ENCODE measurements around the gene DNPEP.
"Not testable (repeated sequence)": the region's sequence is repeated elsewhere in the genome, so short reads cannot be mapped to it uniquely, and the experiment has no call there.

Gene DNPEP

DNA sequence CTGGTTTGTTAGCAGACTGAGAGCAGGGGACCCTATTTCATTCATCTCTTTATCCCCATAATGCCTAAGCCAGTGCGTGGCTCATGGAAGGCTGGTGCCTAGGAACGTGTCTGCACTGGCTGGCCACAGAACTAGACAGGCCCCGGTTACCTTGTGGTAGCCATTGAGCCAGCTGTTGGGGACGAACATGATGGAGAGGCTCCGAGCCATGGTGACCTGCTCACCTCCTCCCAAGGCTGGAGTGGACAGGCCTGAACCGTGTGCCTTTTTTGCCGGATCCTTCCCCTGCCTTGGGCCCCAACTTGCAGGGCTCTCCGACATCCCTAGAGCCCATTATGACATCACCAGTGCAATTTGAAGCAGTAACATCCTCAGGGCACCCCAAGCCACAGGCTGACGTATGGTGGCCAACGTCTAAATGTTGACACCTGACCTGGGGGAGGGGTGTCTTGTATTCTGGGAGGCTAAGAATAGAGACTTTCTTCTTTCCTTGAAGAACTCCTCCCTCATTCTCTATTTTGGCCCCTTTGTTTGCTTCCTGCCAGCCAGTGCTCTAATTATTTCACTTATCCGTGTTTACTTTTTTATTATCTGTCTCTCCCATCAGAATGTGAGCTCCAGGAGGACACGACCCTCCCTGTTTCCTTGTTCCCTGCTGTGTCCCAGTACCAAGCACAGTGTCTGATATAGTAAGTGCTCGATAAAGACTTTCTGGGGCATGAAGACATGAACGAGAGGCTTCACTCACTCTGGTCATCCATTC lies 12.2 kb upstream of the DNPEP start:
- DNase-seq: no peak

DNA sequence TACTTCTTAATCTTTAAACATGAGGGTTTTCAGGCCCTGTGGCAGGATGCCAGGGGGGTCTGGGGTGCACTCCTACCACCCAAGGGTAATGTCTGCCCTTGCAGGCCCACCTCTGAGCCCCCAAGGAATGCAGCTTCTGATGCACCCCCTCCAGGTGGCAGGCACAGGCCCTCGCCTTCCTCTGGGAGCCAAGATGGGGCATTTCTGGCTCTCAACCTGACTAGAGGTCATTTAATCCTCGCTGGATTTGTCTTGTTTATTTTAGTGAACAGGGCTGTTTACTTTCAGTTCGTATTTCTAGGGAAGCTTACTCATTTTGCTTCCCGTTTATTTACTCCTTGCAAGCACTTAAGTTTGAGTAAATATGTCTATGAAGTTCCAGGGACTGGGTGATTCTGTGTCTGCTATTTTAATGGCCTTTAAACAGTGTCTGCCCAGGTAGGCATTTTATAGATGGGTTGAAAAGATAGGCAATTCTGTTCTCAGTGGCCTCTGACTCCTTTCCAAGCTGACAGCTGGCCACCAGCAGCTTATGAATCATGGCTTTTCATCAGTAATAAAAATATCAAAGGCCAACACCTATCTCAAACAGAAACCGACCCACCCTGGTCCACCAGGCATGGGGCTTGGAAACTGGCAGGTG lies 11.1 kb upstream of the DNPEP start:
- no peak for DNase-seq

DNA sequence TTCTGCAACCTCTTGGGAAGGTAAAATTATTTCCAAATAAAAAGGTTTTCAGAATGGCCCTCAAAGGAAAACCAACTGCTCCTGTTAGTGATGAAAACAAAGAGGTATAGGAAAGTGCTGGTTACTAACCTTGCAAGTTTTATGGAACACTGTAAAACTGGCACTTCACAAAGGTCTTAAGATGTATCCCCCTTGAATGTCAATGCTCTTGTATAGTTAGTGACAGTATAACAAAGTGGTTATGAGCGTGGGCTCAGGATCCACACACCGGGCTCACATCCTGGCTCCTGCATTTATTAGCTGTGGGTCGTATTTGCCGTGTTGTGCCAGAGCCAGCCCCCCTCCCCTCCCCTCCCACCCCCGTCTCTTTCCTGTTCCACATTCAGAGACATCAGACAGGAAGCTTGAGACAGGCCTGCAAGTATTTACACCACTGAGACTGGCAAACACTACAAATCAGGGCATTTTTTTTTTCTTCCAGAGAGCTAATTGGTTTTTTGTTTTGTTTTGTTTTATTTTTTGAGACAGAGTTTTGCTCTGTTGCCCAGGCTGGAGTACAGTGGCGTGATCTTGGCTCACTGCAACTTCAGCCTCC lies 9.2 kb upstream of the DNPEP start:
- peak in 1 of 5 experiments; percentile 36 for DNase-seq

DNA sequence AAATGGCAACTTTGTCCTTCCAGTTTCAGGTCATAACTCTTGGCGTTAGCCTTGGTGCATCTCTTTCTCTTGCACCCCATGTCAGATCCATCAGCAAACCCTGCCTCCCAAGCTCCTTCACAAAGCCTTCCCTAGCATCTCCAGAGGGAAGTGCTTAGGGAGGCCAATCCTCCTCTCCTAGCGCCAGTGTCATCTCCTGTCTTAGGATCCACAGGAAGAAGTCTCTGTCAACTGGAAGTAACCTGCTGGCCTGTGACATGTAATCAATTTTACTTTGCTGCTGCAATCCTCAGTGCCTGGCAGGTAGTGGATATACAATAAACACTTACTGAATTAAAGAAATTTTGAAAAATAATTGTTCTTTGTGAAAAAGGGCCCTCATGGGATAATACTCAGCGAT lies 7.9 kb upstream of the DNPEP start:
- DNase-seq: no peak

GRCh38 chr2:219395056-219395455 lies 7.3 kb upstream of the DNPEP start:
- not testable (repeated sequence) for DNase-seq

DNA sequence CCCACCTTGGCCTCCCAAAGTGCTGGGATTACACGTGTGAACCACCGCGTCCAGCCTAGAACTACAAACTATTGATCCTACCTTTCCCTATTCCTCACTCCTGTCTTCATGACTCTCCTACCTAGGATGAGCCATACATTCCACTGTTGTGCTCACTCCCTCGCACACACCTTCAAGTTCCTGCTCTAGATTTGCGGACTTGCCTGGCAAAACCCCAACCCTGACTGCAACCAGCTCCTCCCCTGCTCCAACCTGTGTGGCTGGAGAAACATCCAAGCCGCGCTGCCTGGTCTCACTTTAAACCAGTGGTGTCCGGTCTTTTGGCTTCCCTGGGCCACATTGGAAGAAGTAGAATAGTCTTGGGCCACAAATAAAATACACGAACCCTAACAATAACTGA lies 5.0 kb upstream of the DNPEP start:
- no peak for DNase-seq

GRCh38 chr2:219388907-219389156 lies 1.1 kb upstream of the DNPEP start:
- DNase-seq: no peak

- peak; percentile 97 to 100 (median 98) for DNase-seq
Measured at GRCh38 chr2:219388121-219388906, 602 bp upstream of the DNPEP start.

DNA sequence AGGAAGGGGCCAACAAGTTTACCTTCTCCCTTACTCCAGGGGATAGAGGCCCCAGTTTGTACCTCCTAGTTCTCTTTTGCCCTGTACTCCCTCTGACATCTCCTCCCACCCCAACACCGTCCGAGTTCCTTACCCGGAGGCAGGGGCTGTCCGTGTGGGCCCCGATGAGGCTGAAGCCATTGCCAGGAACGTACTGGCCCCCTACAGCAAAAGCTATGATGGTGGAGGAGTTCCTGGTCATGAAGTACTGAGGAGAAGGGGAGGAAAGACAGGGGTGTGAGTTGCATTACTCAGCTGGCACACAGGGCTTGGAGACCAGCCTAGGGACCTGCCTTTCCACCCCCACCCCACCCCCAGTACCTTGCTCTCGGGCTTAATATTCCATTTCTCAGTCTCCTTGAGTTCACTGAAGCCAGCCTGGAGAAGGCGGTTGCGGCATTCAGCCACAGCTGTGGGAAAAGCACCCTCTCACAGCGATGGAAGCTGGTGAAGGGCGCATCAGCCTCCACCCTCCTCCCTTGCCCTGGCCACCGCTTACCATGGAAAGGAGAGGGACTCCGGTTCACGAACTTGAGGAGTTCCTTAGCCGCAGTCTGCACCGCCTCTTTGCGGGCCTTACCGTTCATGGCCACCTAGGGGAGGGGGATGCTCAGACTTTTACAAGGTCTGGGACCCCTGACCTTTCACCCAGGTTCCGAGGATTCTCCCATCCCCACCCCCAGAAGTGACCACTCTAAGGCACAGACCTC lies 1.0 kb downstream of the DNPEP start:
- DNase-seq: peak in 1 of 5 experiments; percentile 25

DNA sequence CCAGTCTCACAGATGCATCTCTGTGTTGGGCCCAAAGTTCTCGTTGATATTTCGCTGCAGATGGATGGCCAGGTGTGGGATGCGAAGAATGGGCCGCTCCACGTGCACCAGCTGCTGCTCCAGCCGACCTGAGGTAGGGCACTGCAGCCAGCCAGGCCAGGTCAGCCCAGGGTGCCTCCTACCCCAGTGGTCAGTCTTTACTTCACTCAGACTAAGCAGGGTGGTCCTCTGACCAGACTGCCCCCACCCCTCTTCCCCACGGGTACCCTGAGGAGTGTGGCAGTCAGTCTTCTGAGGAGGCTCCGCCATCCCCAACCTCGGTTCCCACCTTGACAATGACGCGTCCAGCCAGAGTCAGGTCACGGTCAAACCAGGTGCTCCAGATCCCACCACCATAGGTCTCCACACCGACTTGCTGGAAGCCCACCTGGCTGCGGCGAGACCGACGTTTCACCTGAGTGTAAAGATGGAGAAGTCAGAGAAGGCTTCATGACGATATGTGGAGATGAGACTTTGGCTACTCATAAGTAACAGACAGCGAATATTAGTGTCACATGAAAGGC lies 1.7 kb downstream of the DNPEP start:
- no peak for DNase-seq

GRCh38 chr2:219384859-219385258 lies 2.9 kb downstream of the DNPEP start:
- DNase-seq: no peak

- DNase-seq: no peak
Measured at GRCh38 chr2:219384083-219384713, 3.5 kb downstream of the DNPEP start.

DNA sequence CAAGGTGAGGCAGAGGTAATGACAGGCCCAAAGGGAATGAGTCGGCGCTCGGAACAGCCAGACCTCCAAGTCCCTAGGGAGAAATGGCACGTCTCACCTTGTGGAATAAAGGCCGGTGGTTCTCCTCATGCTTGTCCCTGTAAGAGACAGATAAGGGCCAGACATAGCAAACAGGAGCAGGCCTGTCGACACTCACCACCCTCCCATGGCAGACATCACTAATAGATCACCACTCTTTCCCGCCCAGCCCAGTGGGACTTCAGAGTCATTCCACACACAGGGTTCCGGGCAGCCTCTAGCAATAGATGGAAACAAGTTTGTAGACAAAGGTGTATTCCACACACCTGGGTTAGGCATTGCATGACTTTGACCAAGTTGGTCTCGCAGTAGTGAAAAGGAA lies 6.3 kb downstream of the DNPEP start:
- no peak for DNase-seq

- no peak for DNase-seq
Measured at GRCh38 chr2:219380926-219381325, 6.8 kb downstream of the DNPEP start.

- DNase-seq: no peak
Measured at GRCh38 chr2:219378163-219378851, 9.4 kb downstream of the DNPEP start.

DNA sequence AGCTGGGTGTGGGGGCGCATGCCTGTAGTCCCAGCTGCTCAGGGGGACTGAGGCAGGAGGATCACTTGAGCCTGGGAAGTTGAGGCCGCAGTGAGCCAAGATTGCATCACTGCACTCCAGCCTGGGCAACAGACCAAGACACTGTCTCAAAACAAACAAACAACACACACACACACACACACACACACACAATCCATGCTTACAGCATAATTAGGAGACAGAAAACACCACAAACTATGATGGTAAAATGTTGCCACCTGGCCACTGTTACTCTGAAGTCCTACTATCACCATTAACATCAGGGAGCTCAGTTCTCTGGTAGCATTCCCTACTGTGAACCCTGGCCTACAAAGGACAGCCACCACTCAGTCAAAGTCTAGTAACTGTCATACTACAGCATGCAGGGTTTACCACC lies 18.3 kb downstream of the DNPEP start:
- DNase-seq: no peak

DNA sequence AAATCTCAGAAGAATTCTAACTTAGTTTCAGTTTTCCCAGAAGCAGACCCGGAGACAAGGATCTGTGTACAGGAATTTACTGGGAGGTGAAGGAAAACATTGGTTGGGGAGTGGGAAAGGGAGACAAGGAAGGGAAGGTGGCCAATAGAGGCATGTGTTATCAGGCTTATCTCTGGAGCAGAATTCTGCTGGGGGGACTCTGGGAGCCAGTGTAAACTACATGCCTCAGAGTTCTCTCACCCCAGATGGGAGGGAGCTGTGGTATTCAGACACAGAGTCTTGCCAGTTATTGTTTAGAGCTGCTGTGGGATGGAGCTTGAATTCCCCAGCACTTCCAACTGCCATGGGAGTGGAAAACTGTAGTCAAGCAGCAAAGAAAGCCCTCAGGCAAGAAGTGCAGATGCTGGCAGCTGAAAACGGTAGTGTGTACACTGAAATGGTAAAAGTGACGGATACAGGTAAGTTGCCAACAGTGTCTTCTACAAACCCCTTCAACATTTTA lies 19.0 kb downstream of the DNPEP start:
- DNase-seq: no peak

DNA sequence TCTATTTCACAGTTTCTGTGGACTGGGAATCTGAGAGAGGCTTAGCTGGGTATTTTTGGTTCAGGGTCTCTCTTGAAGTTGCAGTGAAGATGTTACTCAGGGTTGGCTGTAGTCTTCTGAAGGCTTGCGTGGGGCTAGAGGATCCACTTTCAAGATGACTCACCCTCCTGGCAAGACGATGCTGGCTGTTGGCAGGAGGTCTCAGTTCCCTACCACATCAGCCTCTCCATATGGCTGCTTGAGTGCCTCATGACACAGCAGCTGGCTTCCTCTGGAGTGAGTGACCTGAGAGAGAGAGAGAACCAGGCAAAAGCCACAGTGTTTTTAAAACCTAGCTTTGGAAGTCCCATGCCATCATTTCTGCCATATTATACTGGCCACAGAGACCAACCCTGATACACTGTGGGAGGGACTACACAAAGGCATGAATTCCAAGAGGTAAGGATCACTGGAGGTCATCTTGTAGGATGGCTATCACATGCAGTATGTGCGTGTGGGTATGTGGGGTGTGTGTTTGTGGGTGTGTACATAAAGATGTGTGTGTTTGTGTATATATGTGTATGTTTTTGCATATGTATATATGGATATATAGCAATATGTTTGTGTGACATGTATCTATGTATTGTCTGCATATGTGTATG lies 25.1 kb downstream of the DNPEP start:
- peak in 1 of 5 experiments; percentile 48 for DNase-seq

- DNase-seq: no peak
Measured at GRCh38 chr2:219362072-219362471, 25.6 kb downstream of the DNPEP start.

Data from T-helper 2 cell (primary cell).